Tibial nerve (tissue), 4 donors: ENCODE measurements around the gene MSI1. TPM values are rescaled to one million over a fixed set of nuclear protein-coding genes. Genes with fewer than 3 reads are reported as not detected.

Source experiments
- DNase-seq, 2 donors: peaks; one replicate each; pipeline ENCODE4 v3.0.0-alpha.2; 2019; ENCODE audit warnings: low spot score in 2 of 2
- H3K27ac ChIP-seq, 4 donors: fragments of 200-600 bp; sonication (generic) in 3 of 4; one replicate each; pipeline ENCODE4 v1.5.1; 2017 to 2019; ENCODE audit warnings: mild to moderate bottlenecking in 1 of 4
- H3K27me3 ChIP-seq, 2 donors: fragments of 200-600 bp; sonication (generic) in 1 of 2; one replicate each; pipeline versions ENCODE4 v1.5.1 to v1.6.0; 2017 to 2019
- H3K36me3 ChIP-seq, 3 donors: fragments of 200-600 bp; sonication (generic); one replicate each; pipeline ENCODE4 v1.5.1; 2018 to 2019
- H3K4me1 ChIP-seq, 4 donors: fragments of 200-600 bp; sonication (generic) in 3 of 4; one replicate each; pipeline ENCODE4 v1.5.1; 2017 to 2019
- H3K4me3 ChIP-seq, 4 donors: fragments of 200-600 bp; sonication (generic) in 3 of 4; one replicate each; pipeline ENCODE4 v1.5.1; 2017 to 2019; ENCODE audit warnings: mild to moderate bottlenecking in 1 of 4, moderate library complexity in 1 of 4
- H3K9me3 ChIP-seq, 4 donors: fragments of 200-600 bp; sonication (generic) in 3 of 4; one replicate each; pipeline ENCODE4 v1.5.1; 2017 to 2019
- EP300 ChIP-seq, 2 donors: sonication (generic); formaldehyde crosslinking; IDR thresholded peaks; one replicate each; pipeline ENCODE4 v1.6.1; 2017; ENCODE audit warnings: antibody characterized with exemption in 2 of 2, mild to moderate bottlenecking in 1 of 2
- POLR2A ChIP-seq, 2 donors: fragments of 450-650 bp; IDR thresholded peaks; one replicate each; pipeline ENCODE4 v1.6.1; 2017; ENCODE audit warnings: antibody characterized with exemption in 2 of 2, mild to moderate bottlenecking in 2 of 2, moderate library complexity in 2 of 2
- WGBS, 2 donors: methylation state at CpG; one replicate each; pipeline ENCODE4 v1.1.5; 2018; 5-methylcytosine and 5-hydroxymethylcytosine counted together
- small RNA-seq: library from RNA; depleted of rRNA; stranded (forward); fragments of <200 nt; gene quantifications from one replicate; pipeline ENCODE3, GENCODE V24; 2016
- total RNA-seq, 4 donors: library from RNA; depleted of rRNA; stranded (reverse); fragments of >200 nt; gene quantifications; one replicate each; pipeline ENCODE4 v1.1.0, GENCODE V29; 2016
- TF ChIP-seq, protein P1 (sequence below), 5 experiments: fragments of 200-600 bp in 3 of 5; fragments of 450-650 bp in 2 of 5; sonication (generic) in 3 of 5; IDR thresholded peaks; one replicate each; pipeline ENCODE4 v1.5.1; 2016 to 2019; ENCODE audit warnings: antibody characterized with exemption in 5 of 5, mild to moderate bottlenecking in 3 of 5, moderate library complexity in 2 of 5

The MSI1 gene
- total RNA-seq, 4 donors from 2014 or later: 0.22 to 1.2 (median 0.59) TPM; not detected in 1

DNA sequence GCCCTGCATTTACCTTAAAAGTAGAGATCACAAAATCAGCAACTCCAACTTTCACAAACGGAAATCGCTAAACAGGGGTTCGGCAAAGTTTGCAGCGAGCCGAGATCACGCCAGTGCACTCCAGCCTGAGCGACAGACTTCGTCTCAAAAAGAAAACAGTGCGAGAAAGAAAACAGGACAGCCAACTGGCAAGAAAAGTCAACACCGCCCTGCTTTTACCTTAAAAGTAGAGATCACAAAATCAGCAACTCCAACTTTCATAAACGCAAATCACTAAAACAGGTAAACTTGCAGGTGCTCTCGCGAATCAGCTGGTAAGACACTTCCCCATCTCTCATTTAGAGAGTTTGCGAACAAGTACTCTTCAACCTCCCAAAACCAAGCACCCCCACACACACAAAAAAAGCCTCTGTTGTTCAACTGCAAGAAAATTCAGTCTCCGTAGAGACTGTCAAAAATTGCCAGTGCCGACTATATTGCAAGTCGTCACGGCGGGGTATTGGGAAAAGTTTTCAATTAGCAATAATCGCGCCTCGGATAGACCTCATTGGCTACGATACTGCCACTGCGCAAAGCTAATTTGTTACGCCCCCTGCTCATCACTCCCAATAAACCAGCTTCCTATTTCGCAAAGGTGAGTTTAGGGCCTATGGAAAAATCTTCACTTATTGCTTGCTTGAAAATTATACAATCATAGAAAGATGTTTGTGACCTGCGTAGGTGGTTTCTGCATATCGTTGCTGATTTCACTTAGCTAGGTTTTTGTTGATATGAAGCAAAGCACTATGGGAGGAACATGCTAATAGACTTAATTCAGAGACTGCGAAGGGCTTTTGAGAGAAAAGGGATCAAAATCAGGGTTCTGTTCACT lies 76.1 kb downstream of the MSI1 start, which contains the start of gene RNU4-1:
TSS of gene RNU4-1 (minus strand) at position 577 of the 871 bp plus-strand sequence.
- H3K27me3 ChIP-seq: no peaks in the 10 kb centered on the region
- peaks cover 0 to 22% (median 3%) of the 10 kb centered on the region in 4 donors for H3K4me1 ChIP-seq
- no peaks in the 10 kb centered on the region for H3K36me3 ChIP-seq
- H3K9me3 ChIP-seq: no peaks in the 10 kb centered on the region
- H3K4me3 ChIP-seq: peak within 1 kb of the TSS; percentile 33 to 66 (median 62)
- TF ChIP-seq POLR2A (IDR thresholded peaks at IDR 0.05) (peak; percentile 53 to 64), EP300 (IDR thresholded peaks at IDR 0.05) (peak; percentile 45 to 95)
- TF ChIP-seq, protein P1, sequence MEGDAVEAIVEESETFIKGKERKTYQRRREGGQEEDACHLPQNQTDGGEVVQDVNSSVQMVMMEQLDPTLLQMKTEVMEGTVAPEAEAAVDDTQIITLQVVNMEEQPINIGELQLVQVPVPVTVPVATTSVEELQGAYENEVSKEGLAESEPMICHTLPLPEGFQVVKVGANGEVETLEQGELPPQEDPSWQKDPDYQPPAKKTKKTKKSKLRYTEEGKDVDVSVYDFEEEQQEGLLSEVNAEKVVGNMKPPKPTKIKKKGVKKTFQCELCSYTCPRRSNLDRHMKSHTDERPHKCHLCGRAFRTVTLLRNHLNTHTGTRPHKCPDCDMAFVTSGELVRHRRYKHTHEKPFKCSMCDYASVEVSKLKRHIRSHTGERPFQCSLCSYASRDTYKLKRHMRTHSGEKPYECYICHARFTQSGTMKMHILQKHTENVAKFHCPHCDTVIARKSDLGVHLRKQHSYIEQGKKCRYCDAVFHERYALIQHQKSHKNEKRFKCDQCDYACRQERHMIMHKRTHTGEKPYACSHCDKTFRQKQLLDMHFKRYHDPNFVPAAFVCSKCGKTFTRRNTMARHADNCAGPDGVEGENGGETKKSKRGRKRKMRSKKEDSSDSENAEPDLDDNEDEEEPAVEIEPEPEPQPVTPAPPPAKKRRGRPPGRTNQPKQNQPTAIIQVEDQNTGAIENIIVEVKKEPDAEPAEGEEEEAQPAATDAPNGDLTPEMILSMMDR (IDR thresholded peaks at IDR 0.05): no peak
- peak; percentile 35 to 76 for DNase-seq
- WGBS, 2 donors: 1% methylated on average over 29 of the region's 29 CpGs
- peak within 1 kb of the TSS; percentile 90 to 96 (median 95) for H3K27ac ChIP-seq

DNA sequence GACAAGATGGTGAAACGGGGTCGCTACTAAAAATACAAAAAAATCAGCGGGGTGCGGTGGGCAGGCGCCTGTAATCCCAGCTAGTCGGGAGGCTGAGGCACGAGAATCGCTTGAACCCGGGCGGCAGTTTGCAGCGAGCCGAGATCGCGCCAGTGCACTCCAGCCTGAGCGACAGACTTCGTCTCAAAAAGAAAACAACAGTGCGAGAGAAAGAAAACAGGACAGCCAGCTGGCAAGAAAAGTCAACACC lies 76.6 kb downstream of the MSI1 start:
- no peak for TF ChIP-seq POLR2A (IDR thresholded peaks at IDR 0.05)
- TF ChIP-seq, protein P1 (IDR thresholded peaks at IDR 0.05): no peak
- no peak for TF ChIP-seq EP300 (IDR thresholded peaks at IDR 0.05)

More for the DNA sequence above, 76.6 kb downstream of the MSI1 start:
- H3K4me1 ChIP-seq: peaks cover 0 to 22% (median 3%) of the 10 kb centered on the region in 4 donors
- no peaks in the 10 kb centered on the region for H3K9me3 ChIP-seq
- H3K27me3 ChIP-seq: no peaks in the 10 kb centered on the region
- no peaks in the 10 kb centered on the region for H3K36me3 ChIP-seq
- no peak for DNase-seq
- peak overlapping the region; percentile 33 to 66 (median 62) for H3K4me3 ChIP-seq
- peak overlapping the region; percentile 90 to 96 (median 95) for H3K27ac ChIP-seq
- 0 to 1% methylated on average over 17 of the region's 17 CpGs for WGBS, 2 donors

Small RNA genes lying within 50 kb of the gene (small RNA-seq; reads per million reads assigned to genes)
- gene RNU4-1 (661 reads per million, percentile 98 among the genes with 10 or more reads in this experiment), gene RNU4-2 (815 reads per million, percentile 98 among the genes with 10 or more reads in this experiment), gene RNU6-1088P (not detected)

Other genes with a start within 250 kb of the MSI1 start
- 100 to 1,000 TPM in 2 of 4 donors, 10 to 100 TPM in 2; 44.6 to 138 (median 106) TPM for gene GCN1, start 174.4 kb downstream of the MSI1 start, total RNA-seq
- gene RPLP0, start 168.1 kb downstream of the MSI1 start, total RNA-seq: 1,000 to 10,000 TPM; 1,234 to 2,921 (median 1,418) TPM
- gene PXN, start 103.4 kb downstream of the MSI1 start, total RNA-seq: 100 to 1,000 TPM; 217 to 428 (median 330) TPM
- under 1 TPM; under 0.01 TPM for gene RNU4-2, start 77.3 kb downstream of the MSI1 start, total RNA-seq
- under 1 TPM in 3 of 4 donors, not detected in 1; under 0.01 TPM for gene RNU4-1, start 75.9 kb downstream of the MSI1 start, total RNA-seq
- 1 to 10 TPM in 3 of 4 donors, under 1 TPM in 1; 0.87 to 5.7 (median 1.9) TPM for gene SIRT4, start 66.8 kb downstream of the MSI1 start, total RNA-seq
- 10 to 100 TPM in 1 of 4 donors, not detected in 3; 11.4 TPM for gene PLA2G1B, start 41.4 kb downstream of the MSI1 start, total RNA-seq
- gene COX6A1, start 68.9 kb upstream of the MSI1 start, total RNA-seq: 100 to 1,000 TPM; 458 to 661 (median 570) TPM
- gene TRIAP1, start 77.2 kb upstream of the MSI1 start, total RNA-seq: 10 to 100 TPM in 1 of 4 donors, 1 to 10 TPM in 3; 2.4 to 17.0 (median 7.0) TPM
- gene GATC, start 77.3 kb upstream of the MSI1 start, total RNA-seq: 10 to 100 TPM; 21.0 to 37.3 (median 29.2) TPM
- 10 to 100 TPM; 66.6 to 90.6 (median 77.1) TPM for gene SRSF9, start 100.6 kb upstream of the MSI1 start, total RNA-seq
- gene DYNLL1, start 126.9 kb upstream of the MSI1 start, total RNA-seq: 100 to 1,000 TPM; 175 to 306 (median 258) TPM
- gene COQ5, start 160.0 kb upstream of the MSI1 start, total RNA-seq: 10 to 100 TPM; 21.6 to 23.7 (median 23.4) TPM
- 100 to 1,000 TPM; 201 to 306 (median 264) TPM for gene RNF10, start 165.2 kb upstream of the MSI1 start, total RNA-seq
- gene POP5, start 212.2 kb upstream of the MSI1 start, total RNA-seq: 10 to 100 TPM; 32.6 to 57.6 (median 51.7) TPM